Measurements from ENCODE around the gene PLA2G4D. TPM values are rescaled to one million over a fixed set of nuclear protein-coding genes. Genes with fewer than 3 reads are reported as not detected.

PLA2G4D gene
- polyA plus RNA-seq, 1 of the 3 experiments (the other 2 are of a cell fraction), result not detected

DNA sequence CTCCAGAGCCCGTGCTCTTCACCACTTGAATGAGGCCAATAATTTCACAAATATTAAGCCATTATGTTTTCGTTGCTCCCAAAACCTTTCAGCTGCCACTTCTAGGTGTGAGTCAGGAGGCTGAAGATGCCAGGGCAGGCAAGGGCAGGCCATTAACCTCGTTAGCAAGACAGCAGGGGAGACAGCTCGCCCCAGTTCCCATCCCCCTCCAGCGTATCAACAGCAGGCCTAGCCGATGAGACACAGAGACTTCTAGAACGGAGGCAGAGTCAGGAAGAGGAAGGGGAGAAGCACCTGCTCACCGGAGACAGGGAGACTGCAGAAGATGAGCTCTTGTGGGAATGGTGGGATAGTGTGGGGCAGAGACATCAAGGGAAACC lies 45.6 kb downstream of the PLA2G4D start:
- TF ChIP-seq SMC3 (IDR thresholded peaks at IDR 0.05; ENCODE audit: low read depth, low read length) (no peak), RXRA (IDR thresholded peaks at IDR 0.05; ENCODE audit: borderline replicate concordance, low read depth) (no peak)
- H2AFZ ChIP-seq (ENCODE audit: low read depth), result no peak overlapping the region
- 48% methylated on average over 8 of the region's 8 CpGs for WGBS (ENCODE audit: low lambda C conversion rate)
- H3K9me2 ChIP-seq, result no peaks in the 10 kb centered on the region
- H3K9ac ChIP-seq, result no peak overlapping the region
- CTCF ChIA-PET, result interaction anchor here (0.6 to 4.6 kb wide), 3 partner anchors 7 to 36 kb away, joined by 3 to 30 read pairs (median 8); no protein-coding TSS in a partner anchor
- no peak overlapping the region for H3K27ac ChIP-seq (ENCODE audit: low read depth in 2 of 2, low read length in 1 of 2)
- H3K27me3 ChIP-seq (ENCODE audit: insufficient read depth), result peaks cover 20% of the 10 kb centered on the region; the same call in 1 of the 2 replicates
- H3K4me3 ChIP-seq (ENCODE audit: low read depth in 2 of 2, low read length in 1 of 2), result no peak overlapping the region
- no peaks in the 10 kb centered on the region; a peak in 1 of 4 replicates for H3K4me1 ChIP-seq (ENCODE audit: control insufficient read depth in 1 of 2, insufficient read depth in 2 of 2, low read depth in 1 of 2, low read length in 1 of 2)
- H3K4me2 ChIP-seq, result no peak overlapping the region
- POLR2A ChIA-PET, result no interaction called here
- no peaks in the 10 kb centered on the region for H4K20me1 ChIP-seq (ENCODE audit: insufficient read depth)
- no peaks in the 10 kb centered on the region for H3K79me2 ChIP-seq (ENCODE audit: insufficient read depth)
- no peaks in the 10 kb centered on the region for H3K9me3 ChIP-seq
- no peak for DNase-seq
- no peaks in the 10 kb centered on the region for H3F3A ChIP-seq (replicated peaks; ENCODE audit: insufficient read depth)
- H3K36me3 ChIP-seq (replicated peaks in 1 of 2; ENCODE audit: control insufficient read depth in 1 of 2, insufficient read depth in 2 of 2, low read length in 1 of 2), result no peaks in the 10 kb centered on the region

- DNase-seq, result no peak
- no peak overlapping the region for H3K4me3 ChIP-seq (ENCODE audit: low read depth in 2 of 2, low read length in 1 of 2)
- ChIA-PET POLR2A (no interaction called here), CTCF (interaction anchor here (0.9 to 4.6 kb wide), 4 partner anchors 8 to 91 kb away, joined by 3 to 30 read pairs (median 6); no protein-coding TSS in a partner anchor)
- peaks cover 20% of the 10 kb centered on the region; the same call in 1 of the 2 replicates for H3K27me3 ChIP-seq (ENCODE audit: insufficient read depth)
- no peaks in the 10 kb centered on the region for H3K36me3 ChIP-seq (replicated peaks in 1 of 2; ENCODE audit: control insufficient read depth in 1 of 2, insufficient read depth in 2 of 2, low read length in 1 of 2)
- no peaks in the 10 kb centered on the region for H4K20me1 ChIP-seq (ENCODE audit: insufficient read depth)
- no peak overlapping the region for H3K27ac ChIP-seq (ENCODE audit: low read depth in 2 of 2, low read length in 1 of 2)
- H2AFZ ChIP-seq (ENCODE audit: low read depth), result no peak overlapping the region
- H3F3A ChIP-seq (replicated peaks; ENCODE audit: insufficient read depth), result no peaks in the 10 kb centered on the region
- no peaks in the 10 kb centered on the region for H3K79me2 ChIP-seq (ENCODE audit: insufficient read depth)
- TF ChIP-seq MXI1 (IDR thresholded peaks at IDR 0.05; ENCODE audit: low read depth, low read length), result no peak
- TF ChIP-seq, protein P1, sequence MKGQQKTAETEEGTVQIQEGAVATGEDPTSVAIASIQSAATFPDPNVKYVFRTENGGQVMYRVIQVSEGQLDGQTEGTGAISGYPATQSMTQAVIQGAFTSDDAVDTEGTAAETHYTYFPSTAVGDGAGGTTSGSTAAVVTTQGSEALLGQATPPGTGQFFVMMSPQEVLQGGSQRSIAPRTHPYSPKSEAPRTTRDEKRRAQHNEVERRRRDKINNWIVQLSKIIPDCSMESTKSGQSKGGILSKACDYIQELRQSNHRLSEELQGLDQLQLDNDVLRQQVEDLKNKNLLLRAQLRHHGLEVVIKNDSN (IDR thresholded peaks at IDR 0.05; ENCODE audit: borderline replicate concordance, low read depth), result no peak
- no peak for TF ChIP-seq FOSL2 (IDR thresholded peaks at IDR 0.05; ENCODE audit: borderline replicate concordance, low read depth)
- TF ChIP-seq GABPA (IDR thresholded peaks at IDR 0.05; ENCODE audit: low read depth), result no peak
- no peak for TF ChIP-seq RXRA (IDR thresholded peaks at IDR 0.05; ENCODE audit: borderline replicate concordance, low read depth)
- TF ChIP-seq USF2 (IDR thresholded peaks at IDR 0.05; ENCODE audit: borderline replicate concordance, low read depth, low read length), result no peak
- no peak for TF ChIP-seq JUND (IDR thresholded peaks at IDR 0.05)
- TF ChIP-seq NFIC (IDR thresholded peaks at IDR 0.05; ENCODE audit: borderline replicate concordance), result no peak
- no peak for TF ChIP-seq TCF12 (IDR thresholded peaks at IDR 0.05)
- TF ChIP-seq RCOR1 (IDR thresholded peaks at IDR 0.05; ENCODE audit: low read length), result no peak
- no peak for TF ChIP-seq NRF1 (IDR thresholded peaks at IDR 0.05; ENCODE audit: low read depth, low read length)
- TF ChIP-seq RFX5 (IDR thresholded peaks at IDR 0.05; ENCODE audit: low read length), result no peak
- no peaks in the 10 kb centered on the region for H3K9me2 ChIP-seq
- H3K9ac ChIP-seq, result no peak overlapping the region
- no peak overlapping the region for H3K4me2 ChIP-seq
- no peaks in the 10 kb centered on the region for H3K9me3 ChIP-seq
- WGBS (ENCODE audit: low lambda C conversion rate), result 86% methylated on average over 9 of the region's 9 CpGs
- H3K4me1 ChIP-seq (ENCODE audit: control insufficient read depth in 1 of 2, insufficient read depth in 2 of 2, low read depth in 1 of 2, low read length in 1 of 2), result no peaks in the 10 kb centered on the region; a peak in 1 of 4 replicates
These were observed 46.1 kb downstream of the PLA2G4D start for GRCh38 chr15:42048080-42048820.

Measured in SK-N-SH (cell line).